HG03442 (cell line): ENCODE data around the gene GARIN5A.
A peak's percentile ranks its signal among the peaks of the same experiment; 100 is the strongest.

Source experiments
- ATAC-seq: cut with Tn5 transposase; IDR thresholded peaks from one replicate; pipeline ENCODE4 v1.9.1; 2021; ENCODE audit warnings: mild to moderate bottlenecking, moderate library complexity; ENCODE audit not compliant: unreplicated experiment

GARIN5A gene

GRCh38 chr19:50435627-50436026 lies 41.0 kb downstream of the GARIN5A start:
- ATAC-seq = no peak

DNA sequence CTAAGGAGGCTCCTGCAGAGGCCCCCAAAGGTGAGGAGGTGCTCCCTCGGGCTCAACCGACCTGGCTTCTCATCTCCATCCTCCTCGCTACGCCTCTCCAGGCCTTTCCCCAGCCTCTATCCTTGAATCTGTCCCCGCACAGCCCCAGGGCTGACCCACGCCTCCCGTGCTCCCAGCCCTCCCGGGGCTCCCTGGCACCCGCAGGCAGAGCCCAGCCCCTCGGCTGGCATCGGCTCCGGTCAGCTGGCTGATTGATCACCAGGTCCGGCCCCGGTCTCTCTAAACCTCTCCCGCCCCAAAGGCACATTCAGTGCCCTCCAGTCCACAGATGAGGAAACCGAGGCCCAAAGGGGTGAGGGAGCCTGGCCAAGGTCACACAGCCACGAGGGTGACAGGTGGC lies 41.4 kb downstream of the GARIN5A start:
- ATAC-seq = no peak

DNA sequence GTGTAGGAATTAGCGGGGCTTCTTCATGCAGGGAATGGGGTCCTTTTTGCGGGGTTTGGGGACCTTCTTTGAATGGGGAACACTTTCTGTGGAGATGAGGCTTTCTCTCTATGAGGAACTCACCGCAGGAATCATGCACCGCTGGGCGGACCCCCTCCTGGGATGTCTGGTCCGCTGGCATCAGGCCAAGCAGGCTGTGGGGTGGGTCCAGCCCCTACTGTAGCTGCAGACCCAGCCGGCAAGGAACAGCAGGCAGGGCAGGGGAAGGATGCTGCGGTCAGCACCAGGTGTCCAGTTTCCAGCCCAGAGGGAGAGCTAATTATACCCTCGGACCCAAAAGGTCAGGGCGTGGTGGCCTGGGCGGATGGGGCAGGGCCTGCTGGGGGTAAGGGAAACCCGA lies 42.1 kb downstream of the GARIN5A start:
- ATAC-seq = no peak

- no peak for ATAC-seq
Observed at GRCh38 chr19:50433201-50434180, 43.2 kb downstream of the GARIN5A start.

DNA sequence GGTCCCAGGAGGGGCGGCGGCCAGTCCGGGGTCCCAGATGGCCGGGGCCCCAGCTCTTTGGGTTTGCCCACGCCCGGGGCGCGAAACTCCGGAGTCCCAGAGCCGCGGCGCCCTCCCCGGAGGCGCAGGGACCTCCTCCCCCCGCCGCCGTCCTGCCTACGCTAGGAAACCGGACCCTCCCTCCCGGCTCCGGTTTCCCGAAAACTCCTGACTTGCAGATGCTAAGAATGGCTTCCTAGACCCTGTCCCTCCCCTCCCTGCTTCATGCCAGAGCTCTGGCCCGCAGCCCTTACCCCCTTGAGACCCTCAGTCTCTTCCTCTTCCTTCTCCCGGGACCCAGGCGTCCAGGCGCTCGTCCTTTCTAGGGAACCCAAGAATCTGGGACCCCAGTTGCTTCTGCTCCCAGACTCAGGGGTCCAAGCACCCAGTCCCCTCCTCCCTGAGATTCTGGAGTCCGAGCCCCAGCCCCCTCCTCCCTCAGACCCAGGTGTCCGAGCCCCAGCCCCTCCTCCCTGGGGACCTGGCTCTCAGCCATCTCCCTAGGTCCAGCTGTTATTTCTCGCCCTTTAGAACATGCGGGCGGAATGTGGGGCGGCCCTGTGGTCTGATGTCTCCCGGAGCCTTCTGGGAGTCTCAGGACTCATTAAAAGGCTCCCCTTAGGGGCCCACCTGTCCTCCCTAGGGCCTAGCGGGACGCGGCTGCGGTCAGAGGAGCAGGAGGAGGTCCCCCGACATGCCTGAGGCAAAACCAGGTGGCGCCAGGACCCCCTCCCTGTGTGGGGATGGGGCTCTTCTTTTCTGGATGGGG lies 44.2 kb downstream of the GARIN5A start, which contains the start of gene MYBPC2:
TSS of gene MYBPC2 (plus strand) at position 672 of the 808 bp plus-strand sequence. CDS start at position 734, 62 bp downstream.
- no peak for ATAC-seq

- peak; percentile 79 for ATAC-seq
Observed at GRCh38 chr19:50431343-50432220, 45.1 kb downstream of the GARIN5A start.

DNA sequence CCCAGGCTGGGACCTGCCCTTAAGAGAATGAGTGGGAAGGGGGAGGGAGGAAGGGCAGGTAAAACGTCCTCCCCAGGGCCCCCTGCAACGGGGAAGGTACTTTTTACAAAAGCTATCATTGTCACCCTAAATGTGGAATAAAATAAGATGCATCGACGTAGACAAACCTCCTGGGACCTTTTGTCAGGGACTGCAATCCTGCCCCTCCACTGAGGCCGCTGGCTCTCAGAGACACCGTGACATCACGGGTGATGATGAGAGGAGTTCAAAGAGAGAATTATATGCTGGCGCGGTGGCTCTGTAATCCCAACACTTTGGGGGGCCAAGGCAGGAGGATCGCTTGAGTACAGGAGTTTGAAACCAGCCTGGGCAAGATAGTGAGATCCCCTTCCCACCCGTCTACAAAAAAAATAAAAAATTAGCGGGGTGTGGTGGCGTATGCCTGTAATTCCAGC lies 45.7 kb downstream of the GARIN5A start:
- no peak for ATAC-seq

DNA sequence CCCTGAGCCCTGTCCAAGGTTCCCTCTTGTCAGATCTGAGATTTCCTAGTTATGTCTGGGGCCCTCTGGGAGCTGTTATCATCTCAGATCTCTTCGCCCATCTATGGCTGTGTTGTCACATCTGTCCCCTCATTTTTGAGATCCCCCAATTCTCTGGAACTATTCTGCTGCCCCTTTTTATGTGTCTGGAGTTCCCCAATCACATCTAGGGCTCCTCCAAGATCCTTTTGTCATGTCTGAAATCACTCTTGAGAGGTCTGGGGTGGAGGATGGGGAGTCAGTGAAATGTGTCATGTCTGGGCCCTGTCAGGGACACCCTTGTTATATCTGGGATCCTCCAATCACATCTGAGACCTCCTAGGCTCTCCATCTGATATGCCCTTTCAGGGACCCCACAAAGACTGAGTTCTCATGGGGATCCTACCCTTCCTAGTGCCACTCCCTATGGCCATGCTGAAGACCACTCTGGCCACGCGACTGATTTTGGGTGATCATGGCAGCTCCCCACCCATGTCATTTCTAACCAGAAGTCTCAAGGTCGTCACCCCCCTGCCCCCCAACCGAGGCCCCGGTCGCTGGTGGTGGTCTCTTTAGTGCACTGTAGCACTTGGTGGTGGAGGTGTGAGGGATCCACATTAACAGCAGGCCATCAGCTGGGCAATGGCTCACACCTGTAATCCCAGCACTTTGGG lies 47.7 kb downstream of the GARIN5A start:
- no peak for ATAC-seq

DNA sequence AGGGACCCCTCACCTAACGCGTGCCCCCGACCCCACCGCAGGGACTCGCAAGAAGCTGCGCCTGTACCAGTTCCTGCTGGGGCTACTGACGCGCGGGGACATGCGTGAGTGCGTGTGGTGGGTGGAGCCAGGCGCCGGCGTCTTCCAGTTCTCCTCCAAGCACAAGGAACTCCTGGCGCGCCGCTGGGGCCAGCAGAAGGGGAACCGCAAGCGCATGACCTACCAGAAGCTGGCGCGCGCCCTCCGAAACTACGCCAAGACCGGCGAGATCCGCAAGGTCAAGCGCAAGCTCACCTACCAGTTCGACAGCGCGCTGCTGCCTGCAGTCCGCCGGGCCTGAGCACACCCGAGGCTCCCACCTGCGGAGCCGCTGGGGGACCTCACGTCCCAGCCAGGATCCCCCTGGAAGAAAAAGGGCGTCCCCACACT lies 48.6 kb downstream of the GARIN5A start:
- ATAC-seq = no peak

- ATAC-seq = no peak
Observed at GRCh38 chr19:50427318-50427925, 49.2 kb downstream of the GARIN5A start.

DNA sequence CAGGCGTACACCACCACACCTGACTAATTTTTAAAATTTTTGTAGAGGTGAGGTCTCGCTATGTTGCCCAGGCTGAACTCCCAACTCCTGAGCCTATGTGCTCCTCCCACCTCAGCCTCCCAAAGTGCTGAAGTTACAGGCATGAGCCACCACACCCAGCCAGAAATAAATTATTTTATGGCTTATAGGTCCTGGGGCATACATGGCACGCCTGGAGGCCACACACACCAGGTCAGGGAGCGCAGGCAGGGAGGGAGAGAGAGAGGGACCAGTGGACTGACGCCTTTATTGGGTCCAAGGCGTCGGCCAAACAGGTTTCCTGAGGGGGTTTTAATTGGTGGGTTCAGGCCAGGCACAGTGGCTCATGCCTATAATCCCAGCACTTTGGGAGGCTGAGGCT lies 51.1 kb downstream of the GARIN5A start:
- ATAC-seq = no peak

DNA sequence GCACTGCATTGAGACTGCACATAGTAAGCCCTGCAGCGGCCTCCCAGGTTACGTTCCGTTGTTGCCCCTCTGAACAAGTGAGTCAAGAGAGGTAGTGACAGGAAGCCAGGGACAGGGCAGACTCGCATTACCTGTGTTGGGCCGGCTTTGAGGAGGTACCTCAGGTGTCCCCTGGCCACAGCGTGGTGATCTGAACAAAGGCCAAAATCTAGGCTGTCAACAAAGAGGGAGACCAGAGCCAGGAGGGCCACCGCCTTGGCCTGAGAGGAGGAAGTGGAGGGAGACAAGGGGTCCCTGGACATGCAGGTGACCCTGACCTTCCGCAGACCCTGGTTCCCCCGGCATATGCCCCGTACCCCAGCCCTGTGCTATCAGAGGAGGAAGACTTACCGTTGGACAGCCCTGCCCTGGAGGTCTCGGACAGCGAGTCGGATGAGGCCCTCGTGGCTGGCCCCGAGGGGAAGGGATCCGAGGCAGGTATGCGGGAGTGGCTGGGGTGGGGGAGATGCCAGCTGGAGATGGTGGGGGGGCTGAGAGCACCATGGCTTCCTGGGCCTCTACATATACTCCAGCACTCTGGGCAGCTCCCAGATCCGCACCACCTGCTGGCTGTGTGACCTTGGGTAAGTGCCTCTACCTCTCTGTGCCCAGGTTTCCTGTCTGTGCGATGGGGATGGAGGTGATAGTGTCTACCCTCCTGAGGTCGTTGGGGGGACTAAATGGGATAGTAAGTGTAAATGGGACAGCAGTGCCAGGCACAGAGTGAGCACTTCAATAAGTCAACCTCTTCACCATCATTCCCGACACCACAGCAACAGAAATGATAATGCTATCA lies 53.2 kb downstream of the GARIN5A start:
- no peak for ATAC-seq

- no peak for ATAC-seq
Observed at GRCh38 chr19:50422397-50423278, 54.0 kb downstream of the GARIN5A start.

DNA sequence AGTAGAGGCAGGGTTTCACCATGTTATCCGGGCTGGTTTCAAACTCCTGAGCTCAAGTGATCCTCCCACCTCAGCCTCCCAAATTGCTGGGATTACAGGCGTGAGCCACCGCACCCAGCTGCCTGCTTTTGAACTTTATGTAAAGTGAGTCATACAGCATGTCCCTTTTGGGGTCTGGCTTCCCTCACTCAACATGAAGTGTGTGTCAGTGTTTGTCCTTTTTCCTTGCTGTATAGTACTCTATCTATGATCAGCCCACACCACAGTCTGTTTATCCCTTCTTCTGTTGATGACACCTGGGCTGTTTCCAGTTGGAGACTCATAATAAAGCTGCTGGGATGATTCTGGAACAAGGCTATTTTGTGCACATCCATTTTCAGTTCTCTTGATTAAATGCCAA lies 55.8 kb downstream of the GARIN5A start:
- no peak for ATAC-seq

DNA sequence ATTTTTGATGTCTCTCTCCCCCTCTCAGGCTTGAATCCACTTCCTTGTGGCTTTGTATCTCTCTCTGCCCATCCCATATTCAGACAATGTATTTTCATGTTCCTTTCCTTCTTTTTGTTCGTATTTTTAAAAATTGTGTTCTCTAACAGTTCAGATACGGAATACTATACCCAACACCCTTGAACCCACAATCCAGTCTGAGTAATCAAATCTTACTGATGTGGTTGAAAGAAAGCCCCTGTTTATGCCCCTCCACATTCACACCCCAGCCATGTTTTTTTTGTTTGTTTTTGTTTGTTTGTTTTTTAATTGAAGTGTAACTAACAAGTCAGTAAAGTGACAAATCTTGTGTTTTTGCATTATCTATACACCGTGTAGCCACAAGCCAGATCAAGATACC lies 56.5 kb downstream of the GARIN5A start:
- no peak for ATAC-seq

DNA sequence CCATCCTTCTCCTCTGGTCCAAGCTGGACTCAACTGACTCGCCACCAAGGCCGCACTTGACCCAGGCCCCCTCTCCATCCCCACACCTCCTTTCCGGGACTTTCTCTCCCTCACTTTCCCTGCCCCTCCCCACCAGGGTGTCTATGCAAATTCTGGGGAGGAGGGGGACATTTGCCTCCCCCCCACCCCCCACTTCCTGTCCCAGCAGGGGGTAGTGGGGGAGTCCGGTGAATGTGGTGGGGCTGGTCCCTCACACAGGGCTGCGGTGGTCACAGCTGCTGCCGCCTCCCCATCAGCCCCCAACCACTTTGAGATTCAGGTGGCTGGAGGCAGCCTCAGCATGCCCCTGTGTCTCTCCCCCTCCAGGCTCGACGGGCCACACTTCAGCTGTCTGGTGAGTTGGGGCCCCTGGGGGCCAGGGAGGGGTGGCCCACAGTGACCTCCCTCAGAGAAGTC lies 57.0 kb downstream of the GARIN5A start:
- ATAC-seq = no peak

- ATAC-seq = no peak
Observed at GRCh38 chr19:50419022-50419579, 57.5 kb downstream of the GARIN5A start.
